H1 (cell line): ENCODE measurements around the gene ZBTB38. TPM values are rescaled to one million over a fixed set of nuclear protein-coding genes. Genes with fewer than 3 reads are reported as not detected.

Experiments used
- CTCF ChIA-PET: fragments of 300-600 bp; sonication (Branson Sonifier 250); formaldehyde crosslinking; loops from one replicate; lab custom pipeline; 2021; ENCODE audit not compliant: partially characterized antibody; lab: Charles Lee
- POLR2A ChIA-PET: fragments of 300-600 bp; sonication (Branson Sonifier 250); formaldehyde crosslinking; loops from one replicate; lab custom pipeline; 2021; ENCODE audit warnings: inconsistent platforms; ENCODE audit not compliant: partially characterized antibody; lab: Charles Lee
- DNase-seq, 2 experiments: peaks; one replicate each; pipeline versions ENCODE4 v3.0.0 to v3.0.0-alpha.2; 2010 to 2022; ENCODE audit warnings: low spot score in 2 of 2, low read depth in 1 of 2, mixed read lengths in 1 of 2
- FAIRE-seq: peaks from 2 replicates; lab custom pipeline; 2011; peaks lifted over from hg19 to GRCh38; lab: Jason Lieb, UNC
- H2AFZ ChIP-seq: 2 replicates; pipeline ENCODE4 v1.8.1; 2012; ENCODE audit warnings: low read length, inconsistent platforms
- H2AK5ac ChIP-seq: 2 replicates; pipeline ENCODE4 v1.6.1; 2013; ENCODE audit warnings: low read depth, low read length
- H2BK120ac ChIP-seq: replicated peaks from 2 replicates; pipeline ENCODE3; 2013; ENCODE audit warnings: low read depth, low read length, inconsistent platforms
- H2BK12ac ChIP-seq: 2 replicates; pipeline ENCODE4 v1.6.1; 2013; ENCODE audit warnings: low read depth, low read length
- H2BK15ac ChIP-seq: 2 replicates; pipeline ENCODE4 v1.6.1; 2013; ENCODE audit warnings: low read length
- H2BK20ac ChIP-seq: 2 replicates; pipeline ENCODE4 v1.6.1; 2013; ENCODE audit warnings: low read length
- H2BK5ac ChIP-seq: 2 replicates; pipeline ENCODE4 v1.6.1; 2013; ENCODE audit warnings: low read depth, low read length
- H3K14ac ChIP-seq: 2 replicates; pipeline ENCODE4 v1.6.1; 2013; ENCODE audit warnings: inconsistent platforms; ENCODE audit not compliant: insufficient read length
- H3K18ac ChIP-seq: 2 replicates; pipeline ENCODE4 v1.6.1; 2013; ENCODE audit warnings: low read length; ENCODE audit errors: extremely low read depth
- H3K23ac ChIP-seq: 2 replicates; pipeline ENCODE4 v1.6.1; 2013; ENCODE audit warnings: inconsistent platforms; ENCODE audit not compliant: insufficient read length
- H3K23me2 ChIP-seq: 2 replicates; pipeline ENCODE4 v1.6.1; 2013; ENCODE audit warnings: low read depth, low read length
- H3K27ac ChIP-seq: 2 replicates; pipeline ENCODE4 v1.6.1; 2011; ENCODE audit warnings: low read depth, low read length, inconsistent platforms
- H3K27me3 ChIP-seq, 4 experiments: replicated peaks in 1 of 4; 1 replicate in 1 of 4; 2 replicates in 3 of 4; pipeline versions ENCODE4 v1.6.1 to v1.8.1; 2011 to 2013; ENCODE audit warnings: low read length in 3 of 4, mild to moderate bottlenecking in 3 of 4, inconsistent platforms in 2 of 4, mixed read lengths in 2 of 4, moderate library complexity in 1 of 4; ENCODE audit not compliant: control insufficient read depth in 3 of 4, insufficient read depth in 3 of 4; ENCODE audit errors: extremely low read depth in 1 of 4
- H3K36me3 ChIP-seq, 4 experiments: 2 replicates each; pipeline versions ENCODE4 v1.6.1 to v1.8.1; 2011 to 2013; ENCODE audit warnings: mild to moderate bottlenecking in 4 of 4, low read length in 3 of 4, moderate library complexity in 2 of 4, control low read depth in 1 of 4, inconsistent platforms in 1 of 4; ENCODE audit not compliant: insufficient read depth in 4 of 4, control insufficient read depth in 2 of 4
- H3K4ac ChIP-seq: replicated peaks from 2 replicates; pipeline ENCODE3; 2013; ENCODE audit warnings: low read length, low read depth, mixed read lengths, inconsistent platforms; ENCODE audit not compliant: insufficient read length
- H3K4me1 ChIP-seq, 4 experiments: replicated peaks in 1 of 4; 1 replicate in 1 of 4; 2 replicates in 3 of 4; pipeline versions ENCODE4 v1.6.1 to v1.8.1; 2011 to 2013; ENCODE audit warnings: low read length in 3 of 4, inconsistent platforms in 2 of 4, mixed read lengths in 1 of 4; ENCODE audit not compliant: insufficient read depth in 4 of 4, control insufficient read depth in 3 of 4
- H3K4me2 ChIP-seq, 2 experiments: 2 replicates each; pipeline versions ENCODE4 v1.6.1 to v1.8.1; 2011 to 2013; ENCODE audit warnings: low read depth in 2 of 2, low read length in 2 of 2, control low read depth in 1 of 2, inconsistent platforms in 1 of 2, mild to moderate bottlenecking in 1 of 2; ENCODE audit not compliant: insufficient read depth in 1 of 2
- H3K4me3 ChIP-seq, 4 experiments: fragments of 200-600, 300-600 bp in 1 of 4; sonication (generic), shearing (Covaris generic), sonication (Bioruptor Twin) in 1 of 4; 2 replicates each; pipeline versions ENCODE4 v1.5.1 to v1.8.1; 2011 to 2016; ENCODE audit warnings: low read length in 4 of 4, low read depth in 3 of 4, control low read depth in 2 of 4, inconsistent platforms in 2 of 4, mild to moderate bottlenecking in 2 of 4, mixed read lengths in 1 of 4, moderate library complexity in 1 of 4; ENCODE audit not compliant: insufficient read depth in 2 of 4; ENCODE audit errors: extremely low read depth in 1 of 4
- H3K56ac ChIP-seq: replicated peaks from 2 replicates; pipeline ENCODE3; 2013; ENCODE audit warnings: low read depth, mild to moderate bottlenecking, mixed read lengths, low read length, inconsistent platforms; ENCODE audit not compliant: insufficient read length
- H3K79me1 ChIP-seq: 2 replicates; pipeline ENCODE4 v1.6.1; 2013; ENCODE audit warnings: low read depth, low read length, control low read depth
- H3K79me2 ChIP-seq, 2 experiments: 2 replicates each; pipeline versions ENCODE4 v1.6.1 to v1.8.1; 2012 to 2013; ENCODE audit warnings: low read length in 2 of 2, mild to moderate bottlenecking in 2 of 2, inconsistent platforms in 1 of 2; ENCODE audit not compliant: insufficient read depth in 2 of 2, control insufficient read depth in 1 of 2
- H3K9ac ChIP-seq, 4 experiments: replicated peaks in 1 of 4; 1 replicate in 1 of 4; 2 replicates in 3 of 4; pipeline versions ENCODE4 v1.6.1 to v1.8.1; 2011 to 2013; ENCODE audit warnings: low read depth in 3 of 4, low read length in 3 of 4, control low read depth in 2 of 4, mild to moderate bottlenecking in 2 of 4, moderate library complexity in 2 of 4, inconsistent platforms in 1 of 4; ENCODE audit errors: extremely low read depth in 1 of 4
- H3K9me3 ChIP-seq, 2 experiments: 2 replicates each; pipeline versions ENCODE4 v1.6.1 to v1.8.1; 2012 to 2013; ENCODE audit warnings: mild to moderate bottlenecking in 2 of 2, moderate library complexity in 2 of 2, control low read depth in 1 of 2, inconsistent platforms in 1 of 2, low read depth in 1 of 2, low read length in 1 of 2, mixed read lengths in 1 of 2; ENCODE audit not compliant: insufficient read depth in 2 of 2
- H4K20me1 ChIP-seq, 2 experiments: replicated peaks in 1 of 2; 2 replicates each; pipeline versions ENCODE3 to v1.8.1; 2011 to 2013; ENCODE audit warnings: inconsistent platforms in 2 of 2, low read length in 2 of 2, mild to moderate bottlenecking in 1 of 2; ENCODE audit not compliant: insufficient read depth in 2 of 2, control insufficient read depth in 1 of 2
- H4K5ac ChIP-seq: 2 replicates; pipeline ENCODE4 v1.6.1; 2013; ENCODE audit warnings: low read length, low read depth, mixed read lengths, inconsistent platforms; ENCODE audit not compliant: insufficient read length
- H4K8ac ChIP-seq: 2 replicates; pipeline ENCODE4 v1.8.0; 2013; ENCODE audit warnings: mild to moderate bottlenecking, moderate library complexity, low read length, inconsistent platforms; ENCODE audit not compliant: insufficient read depth; ENCODE audit errors: extremely low read depth
- H4K91ac ChIP-seq: replicated peaks from 2 replicates; pipeline ENCODE3; 2013; ENCODE audit warnings: low read length, mixed read lengths, inconsistent platforms; ENCODE audit not compliant: insufficient read length
- CHD1 ChIP-seq: IDR thresholded peaks from 2 replicates; pipeline ENCODE4 v1.6.1; 2012; ENCODE audit warnings: low read depth, low read length, improper control_type of control experiment
- EGR1 ChIP-seq: IDR thresholded peaks from 2 replicates; pipeline ENCODE4 v1.6.1; 2011; ENCODE audit warnings: low read depth, low read length, borderline replicate concordance
- EP300 ChIP-seq, 2 experiments: IDR thresholded peaks; 1 replicate in 1 of 2; 2 replicates in 1 of 2; pipeline ENCODE4 v1.6.1; 2011 to 2012; ENCODE audit warnings: low read depth in 2 of 2, low read length in 2 of 2, mild to moderate bottlenecking in 2 of 2, borderline replicate concordance in 1 of 2, inconsistent platforms in 1 of 2, moderate library complexity in 1 of 2
- FOSL1 ChIP-seq: IDR thresholded peaks from 2 replicates; pipeline ENCODE4 v1.6.1; 2011; ENCODE audit warnings: mild to moderate bottlenecking, low read depth, low read length, moderate library complexity; ENCODE audit not compliant: insufficient read depth
- GTF2F1 ChIP-seq: IDR thresholded peaks from 2 replicates; pipeline ENCODE4 v1.6.1; 2012; ENCODE audit warnings: low read depth, low read length, improper control_type of control experiment, borderline replicate concordance
- KDM5A ChIP-seq: fragments of 200-600 bp; IDR thresholded peaks from 2 replicates; pipeline ENCODE4 v1.7.1; 2012; ENCODE audit warnings: mild to moderate bottlenecking, low read length, inconsistent platforms, mixed read lengths
- MAFK ChIP-seq: IDR thresholded peaks from 2 replicates; pipeline ENCODE4 v1.6.1; 2012; ENCODE audit warnings: low read depth, mild to moderate bottlenecking, improper control_type of control experiment, low read length
- POLR2AphosphoS5 ChIP-seq: IDR thresholded peaks from 2 replicates; pipeline ENCODE4 v1.6.1; 2011; ENCODE audit warnings: low read depth, low read length
- RFX5 ChIP-seq: IDR thresholded peaks from 2 replicates; pipeline ENCODE4 v1.6.1; 2011; ENCODE audit warnings: low read depth, low read length, improper control_type of control experiment, borderline replicate concordance
- SIX5 ChIP-seq: IDR thresholded peaks from 2 replicates; pipeline ENCODE4 v1.6.1; 2011; ENCODE audit warnings: mild to moderate bottlenecking, low read depth, low read length
- SP4 ChIP-seq: IDR thresholded peaks from 2 replicates; pipeline ENCODE4 v1.6.1; 2012; ENCODE audit warnings: low read length, inconsistent platforms
- TAF1 ChIP-seq: IDR thresholded peaks from 2 replicates; pipeline ENCODE4 v1.6.1; 2011; ENCODE audit warnings: mild to moderate bottlenecking, low read depth, low read length
- TAF7 ChIP-seq: optimal IDR thresholded peaks from 2 replicates; pipeline ENCODE3; 2011; ENCODE audit warnings: low read depth, mild to moderate bottlenecking, inconsistent platforms, low read length, moderate library complexity, borderline replicate concordance
- ZNF274 ChIP-seq: IDR thresholded peaks from 2 replicates; pipeline ENCODE4 v1.7.0; 2012; ENCODE audit warnings: low read length, borderline replicate concordance; ENCODE audit errors: extremely low read depth
- WGBS, 2 experiments: shearing (Covaris generic) in 1 of 2; methylation state at CpG; one replicate each; pipeline versions ENCODE4 v1.1.6 to v1.1.7; 2013 to 2015; ENCODE audit warnings: low lambda C conversion rate in 2 of 2, mixed read lengths in 2 of 2, inconsistent platforms in 1 of 2, low coverage in 1 of 2, missing lambda C conversion rate in 1 of 2; ENCODE audit not compliant: insufficient replicate concordance in 2 of 2, insufficient coverage in 1 of 2, insufficient read length in 1 of 2; ENCODE audit errors: extremely low coverage in 1 of 2, missing lambda C conversion rate in 1 of 2; 5-methylcytosine and 5-hydroxymethylcytosine counted together
- polyA plus RNA-seq, 7 experiments: library from polyadenylated mRNA; depleted of rRNA in 3 of 7; stranded (reverse) in 5 of 7; unstranded in 2 of 7; fragments of >200 nt in 5 of 7; fragments of 200-250 nt in 2 of 7; gene quantifications; 1 replicate in 5 of 7; 2 replicates in 1 of 7; 4 replicates in 1 of 7; pipeline versions ENCODE4 v1.2.1 to v1.2.3, GENCODE V29; 2011 to 2013; ENCODE audit warnings: missing spikeins in 2 of 7, mixed read lengths in 2 of 7
- total RNA-seq: library from RNA; stranded (reverse); fragmentation: NEBNext Ultra II Directional; extraction: Animal tissue kit (Norgen Biotek cat#: 25700); gene quantifications from 2 replicates; pipeline ENCODE4 v1.2.1, GENCODE V29; 2021
- TF ChIP-seq, protein P1 (sequence below): IDR thresholded peaks from 2 replicates; pipeline ENCODE4 v1.6.1; 2011; ENCODE audit warnings: low read length, improper control_type of control experiment

Gene ZBTB38
- total and polyA plus RNA-seq, 2 of the 8 experiments (the other 6 are each of a cell fraction or from before 2014, with no cell fraction given), result 4.4 to 10.5 TPM

DNA sequence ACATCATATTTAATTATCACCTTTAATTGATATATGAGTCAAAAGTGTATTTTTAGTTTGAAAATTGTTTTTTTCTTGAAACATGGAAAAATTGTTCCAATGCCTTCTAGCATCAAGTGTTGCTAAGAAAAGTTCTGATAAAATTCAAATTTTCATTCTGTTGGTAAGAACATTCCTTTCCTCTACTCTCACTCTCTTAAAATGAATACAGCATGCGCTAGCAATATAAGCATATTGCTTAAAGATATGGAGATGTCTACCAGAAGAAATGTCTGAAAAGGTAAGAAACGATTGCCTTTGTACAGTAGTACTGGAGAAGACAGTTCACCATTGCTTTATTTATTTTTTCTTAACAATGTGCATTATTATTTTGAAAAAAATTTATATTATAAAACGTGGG lies 17.6 kb upstream of the ZBTB38 start:
- no peak overlapping the region for H3K9ac ChIP-seq
- H3K56ac ChIP-seq, result no peak overlapping the region
- H2AK5ac ChIP-seq, result no peak overlapping the region
- H3K4me2 ChIP-seq, result no peak overlapping the region
- no peak for FAIRE-seq
- DNase-seq, result no peak
- H3K27me3 ChIP-seq, result no peaks in the 10 kb centered on the region
- H4K91ac ChIP-seq, result no peak overlapping the region
- H3K18ac ChIP-seq, result no peak overlapping the region
- H3K23me2 ChIP-seq, result no peaks in the 10 kb centered on the region
- no peaks in the 10 kb centered on the region for H3K9me3 ChIP-seq
- ChIA-PET POLR2A (no interaction called here), CTCF (interaction anchor here (1.0 kb wide), 1 partner anchor 91 kb away, joined by 5 read pairs; no protein-coding TSS in a partner anchor)
- H3K4me3 ChIP-seq, result no peak overlapping the region
- no peak overlapping the region for H3K27ac ChIP-seq
- H4K5ac ChIP-seq, result no peak overlapping the region
- H3K23ac ChIP-seq, result no peak overlapping the region
- no peak overlapping the region for H3K4ac ChIP-seq
- no peak overlapping the region for H3K14ac ChIP-seq
- H2BK120ac ChIP-seq, result no peak overlapping the region
- H4K8ac ChIP-seq, result no peak overlapping the region
- no peak overlapping the region for H2AFZ ChIP-seq
- 86% methylated on average over 3 of the region's 3 CpGs; no CpG with 5 or more reads in 1 of the 2 experiments for WGBS, 2 experiments
- no peaks in the 10 kb centered on the region for H3K79me2 ChIP-seq
- no peak overlapping the region for H2BK15ac ChIP-seq
- H3K4me1 ChIP-seq, result no peaks in the 10 kb centered on the region
- no peak overlapping the region for H2BK12ac ChIP-seq
- H4K20me1 ChIP-seq, result no peaks in the 10 kb centered on the region
- H2BK5ac ChIP-seq, result no peak overlapping the region
- H3K79me1 ChIP-seq, result no peaks in the 10 kb centered on the region
- no peak overlapping the region for H2BK20ac ChIP-seq
- no peaks in the 10 kb centered on the region for H3K36me3 ChIP-seq
- TF ChIP-seq SIX5, result no peak
- no peak for TF ChIP-seq TAF1
- TF ChIP-seq KDM5A, result no peak
- no peak for TF ChIP-seq SP4
- no peak for TF ChIP-seq GTF2F1
- no peak for TF ChIP-seq RFX5
- TF ChIP-seq FOSL1, result no peak
- TF ChIP-seq, protein P1, sequence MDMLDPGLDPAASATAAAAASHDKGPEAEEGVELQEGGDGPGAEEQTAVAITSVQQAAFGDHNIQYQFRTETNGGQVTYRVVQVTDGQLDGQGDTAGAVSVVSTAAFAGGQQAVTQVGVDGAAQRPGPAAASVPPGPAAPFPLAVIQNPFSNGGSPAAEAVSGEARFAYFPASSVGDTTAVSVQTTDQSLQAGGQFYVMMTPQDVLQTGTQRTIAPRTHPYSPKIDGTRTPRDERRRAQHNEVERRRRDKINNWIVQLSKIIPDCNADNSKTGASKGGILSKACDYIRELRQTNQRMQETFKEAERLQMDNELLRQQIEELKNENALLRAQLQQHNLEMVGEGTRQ, result no peak
- no peak for TF ChIP-seq ZNF274
- TF ChIP-seq MAFK, result no peak
- TF ChIP-seq EP300 (IDR thresholded peaks at IDR 0.05; ENCODE audit: borderline replicate concordance in 1 of 2, low read depth in 2 of 2, low read length in 2 of 2), result no peak
- no peak for TF ChIP-seq EGR1
- no peak for TF ChIP-seq CHD1
- no peak for TF ChIP-seq TAF7
- no peak for TF ChIP-seq POLR2AphosphoS5
